NCI-H526 (cell line): ENCODE results near the gene SASH1.
A peak's percentile ranks its signal among the peaks of the same experiment; 100 is the strongest.

Source experiments
- DNase-seq, 2 experiments: peaks; one replicate each; lab custom pipeline; 2025; lab: John Stamatoyannopoulos, UW

SASH1 gene

GRCh38 chr6:148342350-148343046, at the start of gene SASH1:
Gene SASH1, plus strand, starts transcription at chr6:148342838. Its CDS starts 230 bp downstream, at chr6:148343068.
- peak; percentile 70 to 87 for DNase-seq

- DNase-seq, result no peak
These were observed 49.2 kb upstream of the SASH1 start for GRCh38 chr6:148293181-148293995.

- DNase-seq, result no peak
These were observed 48.6 kb upstream of the SASH1 start for GRCh38 chr6:148294059-148294458.

GRCh38 chr6:148295261-148295887, 47.3 kb upstream of the SASH1 start:
- no peak for DNase-seq

- DNase-seq, result no peak
These were observed 45.9 kb upstream of the SASH1 start for GRCh38 chr6:148296771-148297170.

- no peak for DNase-seq
These were observed 44.0 kb upstream of the SASH1 start for GRCh38 chr6:148298683-148299082.

- DNase-seq, result no peak
These were observed 39.0 kb upstream of the SASH1 start for GRCh38 chr6:148303616-148304015.

GRCh38 chr6:148304976-148305375, 37.7 kb upstream of the SASH1 start:
- no peak for DNase-seq

- no peak for DNase-seq
These were observed 36.4 kb upstream of the SASH1 start for GRCh38 chr6:148306286-148306685.

GRCh38 chr6:148307405-148307804, 35.2 kb upstream of the SASH1 start:
- no peak for DNase-seq

GRCh38 chr6:148309301-148309700, 33.3 kb upstream of the SASH1 start:
- DNase-seq, result no peak

GRCh38 chr6:148311966-148312669, 30.5 kb upstream of the SASH1 start:
- no peak for DNase-seq

- DNase-seq, result no peak
These were observed 29.1 kb upstream of the SASH1 start for GRCh38 chr6:148313488-148313887.

GRCh38 chr6:148316308-148316707, 26.3 kb upstream of the SASH1 start:
- DNase-seq, result no peak

GRCh38 chr6:148317051-148317450, 25.6 kb upstream of the SASH1 start:
- DNase-seq, result no peak

GRCh38 chr6:148317739-148318138, 24.9 kb upstream of the SASH1 start:
- no peak for DNase-seq

- no peak for DNase-seq
These were observed 19.9 kb upstream of the SASH1 start for GRCh38 chr6:148322704-148323103.

GRCh38 chr6:148323344-148323743, 19.3 kb upstream of the SASH1 start:
- no peak for DNase-seq

GRCh38 chr6:148324297-148324985, 18.2 kb upstream of the SASH1 start:
- no peak for DNase-seq

- no peak for DNase-seq
These were observed 17.1 kb upstream of the SASH1 start for GRCh38 chr6:148325316-148326068.
